HTERT RPE-1 (cell line): ENCODE results near the gene SCGB1C1.
"Not testable (repeated sequence)": the region's sequence is repeated elsewhere in the genome, so short reads cannot be mapped to it uniquely, and the experiment has no call there.

Experiments
- in situ Hi-C: fragments of 300-500 bp; cut with MboI; formaldehyde crosslinking; loops from 4 replicates; pipeline ENCODE4 v1.14.3; 2020; ENCODE audit warnings: low sequenced_read_pairs

SCGB1C1 gene

GRCh38 chr11:216081-216974 is 23.4 kb downstream of the SCGB1C1 start:
- in situ Hi-C loops = no loop called here

- in situ Hi-C loops = no loop called here
Measured at GRCh38 chr11:217704-218103, 24.8 kb downstream of the SCGB1C1 start.

- in situ Hi-C loops = no loop called here
Measured at GRCh38 chr11:218815-219593, 26.1 kb downstream of the SCGB1C1 start.

GRCh38 chr11:220641-221215 is 27.9 kb downstream of the SCGB1C1 start:
- in situ Hi-C loops = not testable (repeated sequence)

DNA sequence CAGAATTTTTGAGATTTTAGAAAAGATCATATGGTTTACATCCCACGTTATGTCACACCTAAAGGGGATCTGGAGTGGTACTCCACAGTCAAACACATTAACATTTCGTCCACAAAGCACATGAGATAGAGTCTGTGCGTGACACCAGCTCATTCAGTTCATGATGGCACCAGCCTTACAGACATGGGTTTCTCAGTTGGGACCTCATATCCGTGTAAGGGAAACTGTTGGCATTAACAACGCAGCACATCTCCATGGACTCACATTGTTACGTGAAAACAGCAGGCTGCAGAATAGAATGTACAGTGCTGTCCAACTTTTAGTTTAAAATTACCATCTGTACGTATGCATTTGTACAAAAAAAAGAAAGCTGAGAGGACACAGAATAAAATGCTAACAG is 28.7 kb downstream of the SCGB1C1 start:
- in situ Hi-C loops = no loop called here

- in situ Hi-C loops = no loop called here
Measured at GRCh38 chr11:221998-222789, 29.3 kb downstream of the SCGB1C1 start.

- in situ Hi-C loops = no loop called here
Measured at GRCh38 chr11:223026-223789, 30.3 kb downstream of the SCGB1C1 start.

DNA sequence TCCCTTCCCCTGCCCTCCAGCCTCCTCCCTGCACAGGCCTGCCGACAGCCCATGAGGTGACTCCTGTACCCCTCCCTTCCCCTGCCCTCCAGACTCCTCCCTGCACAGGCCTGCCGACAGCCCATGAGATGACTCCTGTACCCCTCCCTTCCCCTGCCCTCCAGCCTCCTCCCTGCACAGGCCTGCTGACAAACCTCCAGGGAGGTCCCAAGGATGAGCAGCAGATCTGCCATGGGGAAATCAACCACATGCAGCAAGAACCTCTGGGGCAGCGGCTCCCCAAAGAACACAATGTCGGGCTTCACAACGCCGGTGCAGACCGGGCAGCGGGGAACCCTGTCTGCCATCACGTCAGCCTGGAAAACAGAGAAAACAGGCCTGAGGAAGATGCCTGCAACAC is 31.0 kb downstream of the SCGB1C1 start:
- in situ Hi-C loops = no loop called here

DNA sequence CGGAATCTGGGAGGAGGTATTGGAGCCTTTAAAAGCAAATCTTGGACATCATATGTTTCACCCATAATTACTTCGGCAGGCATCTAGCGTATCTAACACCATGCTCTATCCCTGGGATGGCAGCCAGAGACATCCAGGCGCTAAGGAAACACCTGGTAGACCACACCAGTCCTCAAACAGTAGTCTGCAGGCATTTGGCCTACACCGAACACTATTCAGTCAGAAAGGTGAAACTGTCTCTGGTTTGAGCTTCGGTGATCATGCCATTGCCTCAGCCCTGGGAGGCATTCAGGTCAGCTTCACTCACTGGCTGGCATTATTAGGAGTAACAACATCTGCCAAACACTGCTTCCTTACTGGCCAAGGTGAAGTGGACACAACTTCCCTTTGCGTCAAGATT is 31.5 kb downstream of the SCGB1C1 start:
- in situ Hi-C loops = no loop called here

DNA sequence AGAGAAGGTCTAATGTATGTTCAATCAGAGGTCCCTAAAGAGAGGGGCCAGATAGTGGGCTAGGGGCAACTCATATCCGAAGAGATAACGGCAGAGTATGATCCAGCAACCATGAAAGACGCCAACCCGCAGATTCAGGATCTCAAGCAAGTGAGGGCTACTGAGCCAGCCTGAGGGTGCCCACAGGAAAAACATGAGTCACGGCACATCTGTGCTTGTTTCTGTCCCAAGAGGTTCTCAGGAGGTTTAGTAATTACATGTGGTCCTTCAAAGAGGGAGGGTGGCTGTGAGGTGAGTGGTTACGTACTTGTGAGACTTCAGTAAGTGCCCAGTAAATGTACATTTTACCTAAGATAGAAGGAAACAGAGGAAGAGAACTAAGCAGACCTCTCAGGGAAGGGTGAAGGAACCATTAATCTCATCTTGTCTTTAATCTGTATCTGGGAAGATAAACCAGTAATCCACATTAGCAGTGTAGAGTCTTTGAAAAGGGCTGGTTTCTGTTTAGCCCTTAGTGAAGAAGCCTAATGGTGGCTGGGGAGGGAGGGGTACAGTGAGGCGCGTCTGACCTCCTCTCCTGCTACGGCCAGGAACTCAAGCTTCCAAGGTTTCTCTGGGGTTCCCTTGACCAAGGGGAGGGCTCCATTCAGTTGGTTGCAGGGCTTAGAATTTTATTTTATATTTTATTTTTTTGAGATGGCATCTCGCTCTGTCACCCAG is 33.0 kb downstream of the SCGB1C1 start:
- in situ Hi-C loops = no loop called here

- in situ Hi-C loops = no loop called here
Measured at GRCh38 chr11:227824-228379, 35.0 kb downstream of the SCGB1C1 start.

DNA sequence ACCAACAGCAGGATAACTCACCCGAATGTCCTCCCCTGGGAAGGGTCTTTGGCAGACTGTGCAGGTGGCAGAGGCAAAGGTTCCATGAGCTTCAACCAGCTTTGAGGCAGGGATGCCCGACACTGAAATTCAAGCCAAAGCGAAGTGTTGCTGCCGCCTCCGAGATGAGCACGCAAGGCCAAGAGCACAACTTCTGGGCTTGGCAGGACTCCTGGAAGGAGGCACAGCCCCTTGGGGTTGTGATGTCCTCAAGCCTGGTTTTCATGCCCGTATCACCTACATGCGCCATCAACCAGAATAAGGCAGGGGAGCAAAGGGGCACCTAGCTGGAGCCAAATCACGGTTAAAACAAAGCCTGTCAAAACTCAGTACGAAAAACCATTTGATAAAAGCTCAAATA is 37.6 kb downstream of the SCGB1C1 start:
- in situ Hi-C loops = no loop called here

GRCh38 chr11:232783-233565 is 40.1 kb downstream of the SCGB1C1 start:
- in situ Hi-C loops = no loop called here

DNA sequence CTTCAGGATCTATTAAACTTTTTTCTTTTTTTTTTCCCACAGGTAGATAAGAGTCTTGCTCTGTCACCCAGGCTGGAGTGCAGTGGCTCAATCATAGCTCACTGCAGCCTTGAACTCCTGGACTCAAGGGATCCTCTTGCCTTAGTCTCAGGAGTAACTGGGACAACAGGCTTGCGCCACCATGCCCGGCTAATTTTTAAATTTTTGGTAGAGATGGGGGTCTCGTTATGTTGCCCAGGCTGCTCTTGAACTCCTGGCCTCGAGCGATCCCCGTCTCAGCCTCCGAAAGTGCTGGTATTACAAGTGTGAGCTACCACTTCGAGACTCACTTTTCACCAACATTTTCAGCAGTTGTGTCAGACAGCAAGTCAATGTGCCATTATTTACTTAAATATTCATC is 42.3 kb downstream of the SCGB1C1 start:
- in situ Hi-C loops = no loop called here

DNA sequence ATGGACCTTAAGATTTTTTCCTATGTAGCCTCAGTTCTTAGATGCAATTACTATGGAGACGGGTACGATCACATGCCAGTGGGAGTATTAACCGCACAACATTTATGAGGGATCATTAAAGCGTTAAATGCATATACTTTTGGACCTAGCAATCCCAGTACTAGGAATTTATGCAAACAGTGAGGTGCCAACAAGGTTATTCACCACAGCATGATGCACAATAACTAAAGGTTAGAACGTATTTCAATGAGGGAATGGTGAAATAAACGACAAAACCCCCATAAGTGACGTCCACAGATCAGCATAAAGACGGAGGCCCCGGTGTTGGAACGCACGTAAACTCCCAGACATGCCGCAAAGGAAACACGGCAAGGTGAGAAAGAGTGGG is 42.7 kb downstream of the SCGB1C1 start:
- in situ Hi-C loops = no loop called here

DNA sequence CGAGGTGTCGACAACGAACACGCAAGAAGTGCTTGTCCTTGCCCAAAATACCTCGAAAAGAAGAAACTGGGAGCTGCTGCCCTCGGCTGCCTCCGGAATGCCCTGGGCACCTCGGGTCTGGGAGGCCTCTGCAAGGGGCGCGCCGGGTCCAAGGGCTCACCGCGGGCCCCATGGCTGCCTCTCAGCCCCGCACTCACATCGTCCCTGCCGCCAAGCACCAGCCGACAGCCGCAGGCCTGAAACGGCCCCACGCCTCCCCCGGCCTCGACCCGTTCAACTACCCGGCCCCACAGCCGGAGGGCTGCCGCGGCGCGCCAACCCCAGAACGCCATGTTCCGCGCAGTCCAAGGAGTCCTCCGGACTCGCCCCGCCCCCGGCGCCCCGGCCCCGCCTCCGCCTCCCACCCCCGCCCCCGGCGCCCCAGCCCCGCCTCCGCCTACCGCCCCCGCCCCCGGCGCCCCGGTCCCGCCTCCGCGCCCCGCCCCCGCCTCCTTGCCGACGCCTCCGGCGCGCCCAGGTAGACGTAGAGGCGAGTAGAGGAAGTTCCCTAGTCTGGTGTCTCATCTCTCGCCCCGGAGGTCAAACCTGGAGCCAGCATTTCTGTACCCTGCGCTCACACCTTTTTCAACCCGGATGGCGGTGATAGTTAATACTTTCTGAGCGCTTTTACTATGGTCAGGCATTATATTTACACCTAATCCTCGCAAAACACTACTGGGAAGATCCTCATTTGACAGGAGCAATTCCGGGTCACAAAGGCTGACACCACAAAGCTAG is 43.3 kb downstream of the SCGB1C1 start, which contains the start of gene SIRT3:
Gene SIRT3, minus strand, starts transcription at position 346 of the 777 bp plus-strand sequence. Its CDS starts 14 bp downstream, at position 332.
- in situ Hi-C loops = no loop called here
